Esophagus squamous epithelium (tissue), 4 donors: Measurements from ENCODE around the gene DMRTA1.

Experiments
- CTCF ChIP-seq, 6 experiments: fragments of 450-650 bp in 4 of 6; fragments of 200-600 bp in 2 of 6; sonication (generic) in 2 of 6; IDR thresholded peaks; one replicate each; pipeline ENCODE4 v1.5.1; 2016 to 2019; ENCODE audit warnings: antibody characterized with exemption in 6 of 6, mild to moderate bottlenecking in 4 of 6, moderate library complexity in 4 of 6
- POLR2A ChIP-seq, 4 donors: fragments of 450-650 bp; IDR thresholded peaks; one replicate each; pipeline ENCODE4 v1.6.1; 2017; ENCODE audit warnings: antibody characterized with exemption in 4 of 4, mild to moderate bottlenecking in 4 of 4, moderate library complexity in 3 of 4

GRCh38 chr9:22463205-22463604 is 16.6 kb downstream of the DMRTA1 start:
- no peak for TF ChIP-seq CTCF (IDR thresholded peaks at IDR 0.05)
- TF ChIP-seq POLR2A (IDR thresholded peaks at IDR 0.05) = no peak
